Adrenal gland (tissue), 5 donors: ENCODE data around the gene CDHR3.

ENCODE experiments used
- POLR2A ChIP-seq, 2 donors: fragments of 450-650 bp; IDR thresholded peaks; one replicate each; pipeline ENCODE4 v1.6.1; 2017; ENCODE audit warnings: antibody characterized with exemption in 2 of 2, mild to moderate bottlenecking in 2 of 2, moderate library complexity in 1 of 2
- TF ChIP-seq, protein P1 (sequence below), 6 experiments: fragments of 450-650 bp in 4 of 6; fragments of 200-600 bp in 2 of 6; sonication (generic) in 1 of 6; IDR thresholded peaks; 1 replicate in 5 of 6; 2 replicates in 1 of 6; pipeline versions ENCODE4 v1.5.1 to v1.8.0; 2016 to 2021; ENCODE audit warnings: antibody characterized with exemption in 6 of 6, mild to moderate bottlenecking in 2 of 6, moderate library complexity in 1 of 6
- donor health status: DM: no; HTN: no; CAD: no.

DNA sequence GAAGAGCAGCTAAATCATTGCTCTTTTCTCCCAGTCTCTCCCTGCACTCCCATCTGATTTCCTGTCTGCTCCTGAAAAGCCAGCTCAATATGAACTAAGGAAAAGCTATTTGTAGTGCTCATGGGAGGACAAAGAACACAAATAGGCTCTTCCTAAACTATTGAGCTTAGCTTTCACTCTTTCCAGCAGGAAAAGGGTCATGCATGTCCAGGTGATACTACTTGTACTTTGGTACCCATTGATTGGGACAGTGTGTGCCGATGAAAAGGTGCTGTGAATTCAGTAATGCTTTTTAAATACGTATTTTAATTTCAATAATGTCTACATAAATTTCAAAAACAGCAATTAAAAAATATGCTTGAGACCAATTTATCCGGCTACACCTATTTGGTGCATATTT lies 49.1 kb upstream of the CDHR3 start:
- no peak for TF ChIP-seq POLR2A (IDR thresholded peaks at IDR 0.05)
- TF ChIP-seq, protein P1, sequence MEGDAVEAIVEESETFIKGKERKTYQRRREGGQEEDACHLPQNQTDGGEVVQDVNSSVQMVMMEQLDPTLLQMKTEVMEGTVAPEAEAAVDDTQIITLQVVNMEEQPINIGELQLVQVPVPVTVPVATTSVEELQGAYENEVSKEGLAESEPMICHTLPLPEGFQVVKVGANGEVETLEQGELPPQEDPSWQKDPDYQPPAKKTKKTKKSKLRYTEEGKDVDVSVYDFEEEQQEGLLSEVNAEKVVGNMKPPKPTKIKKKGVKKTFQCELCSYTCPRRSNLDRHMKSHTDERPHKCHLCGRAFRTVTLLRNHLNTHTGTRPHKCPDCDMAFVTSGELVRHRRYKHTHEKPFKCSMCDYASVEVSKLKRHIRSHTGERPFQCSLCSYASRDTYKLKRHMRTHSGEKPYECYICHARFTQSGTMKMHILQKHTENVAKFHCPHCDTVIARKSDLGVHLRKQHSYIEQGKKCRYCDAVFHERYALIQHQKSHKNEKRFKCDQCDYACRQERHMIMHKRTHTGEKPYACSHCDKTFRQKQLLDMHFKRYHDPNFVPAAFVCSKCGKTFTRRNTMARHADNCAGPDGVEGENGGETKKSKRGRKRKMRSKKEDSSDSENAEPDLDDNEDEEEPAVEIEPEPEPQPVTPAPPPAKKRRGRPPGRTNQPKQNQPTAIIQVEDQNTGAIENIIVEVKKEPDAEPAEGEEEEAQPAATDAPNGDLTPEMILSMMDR (IDR thresholded peaks at IDR 0.05): no peak
